ENCODE results near the gene C11orf98.

Gene C11orf98

GRCh38 chr11:62712861-62713260 lies 47.9 kb upstream of the C11orf98 start:
- ATAC-seq = no peak
- TF ChIP-seq ARNTL (CRISPR knock-in tag; IDR thresholded peaks at IDR 0.05; ENCODE audit: borderline replicate concordance, low read depth) (no peak), CSDC2 (CRISPR knock-in tag; IDR thresholded peaks at IDR 0.05) (no peak), ZNF565 (CRISPR knock-in tag; conservative IDR thresholded peaks at IDR 0.05; ENCODE audit: low read depth) (no peak)

- ATAC-seq = no peak
- TF ChIP-seq CSDC2 (CRISPR knock-in tag; IDR thresholded peaks at IDR 0.05) = no peak
- no peak for TF ChIP-seq CREB5 (CRISPR knock-in tag; IDR thresholded peaks at IDR 0.05; ENCODE audit: low read depth)
- TF ChIP-seq POU6F1 (CRISPR knock-in tag; IDR thresholded peaks at IDR 0.05; ENCODE audit: borderline replicate concordance, low read depth) = no peak
- no peak for TF ChIP-seq ZNF565 (CRISPR knock-in tag; conservative IDR thresholded peaks at IDR 0.05; ENCODE audit: low read depth)
Measured at GRCh38 chr11:62712276-62712812, 47.3 kb upstream of the C11orf98 start.

- TF ChIP-seq CREB5 (CRISPR knock-in tag; IDR thresholded peaks at IDR 0.05; ENCODE audit: low read depth) = 0 out of 2 replicates have a peak, but pooled peaks have one; percentile 25
- TF ChIP-seq OSR1 (CRISPR knock-in tag; IDR thresholded peaks at IDR 0.05) = no peak
- no peak for ATAC-seq
Measured at GRCh38 chr11:62710001-62710345, 45.0 kb upstream of the C11orf98 start.

GRCh38 chr11:62709247-62710000 lies 44.4 kb upstream of the C11orf98 start:
- ATAC-seq = peak; percentile 75
- no peak for TF ChIP-seq CREB5 (CRISPR knock-in tag; IDR thresholded peaks at IDR 0.05; ENCODE audit: low read depth)
- no peak for TF ChIP-seq TOX (CRISPR knock-in tag; IDR thresholded peaks at IDR 0.05; ENCODE audit: borderline replicate concordance)
- TF ChIP-seq GLIS3 (CRISPR knock-in tag; IDR thresholded peaks at IDR 0.05) = no peak
- TF ChIP-seq CSRNP3 (CRISPR knock-in tag; IDR thresholded peaks at IDR 0.05) = 0 out of 2 replicates have a peak, but pooled peaks have one; percentile 24
- TF ChIP-seq RARB (CRISPR knock-in tag; IDR thresholded peaks at IDR 0.05) = no peak
- no peak for TF ChIP-seq ESRRG (CRISPR knock-in tag; IDR thresholded peaks at IDR 0.05)
- TF ChIP-seq ZFP3 (CRISPR knock-in tag; IDR thresholded peaks at IDR 0.05) = peak; percentile 55; the same call in 1 of the 2 replicates
- peak; percentile 92; the same call in 1 of the 2 replicates for TF ChIP-seq TSHZ2 (CRISPR knock-in tag; IDR thresholded peaks at IDR 0.05)
- TF ChIP-seq ZNF8 (CRISPR knock-in tag; IDR thresholded peaks at IDR 0.05) = 0 out of 2 replicates have a peak, but pooled peaks have one; percentile 36
- no peak for TF ChIP-seq TCF4 (CRISPR knock-in tag; IDR thresholded peaks at IDR 0.05; ENCODE audit: borderline replicate concordance)
- peak; percentile 48; the same call in 1 of the 2 replicates for TF ChIP-seq SNAI2 (CRISPR knock-in tag; IDR thresholded peaks at IDR 0.05)
- peak; percentile 24; the same call in 1 of the 2 replicates for TF ChIP-seq ZNF70 (CRISPR knock-in tag; IDR thresholded peaks at IDR 0.05)
- TF ChIP-seq CSDC2 (CRISPR knock-in tag; IDR thresholded peaks at IDR 0.05) = peak; percentile 71; the same call in 1 of the 2 replicates
- TF ChIP-seq PATZ1 (CRISPR knock-in tag; IDR thresholded peaks at IDR 0.05; ENCODE audit: borderline replicate concordance) = peak; percentile 54; the same call in 1 of the 2 replicates
- 0 out of 2 replicates have a peak, but pooled peaks have one; percentile 45 for TF ChIP-seq ZC3H10 (CRISPR knock-in tag; IDR thresholded peaks at IDR 0.05)
- TF ChIP-seq ARNTL (CRISPR knock-in tag; IDR thresholded peaks at IDR 0.05; ENCODE audit: borderline replicate concordance, low read depth) = no peak
- TF ChIP-seq PPARA (CRISPR knock-in tag; IDR thresholded peaks at IDR 0.05; ENCODE audit: borderline replicate concordance) = no peak
- peak; percentile 88 for TF ChIP-seq ZNF565 (CRISPR knock-in tag; conservative IDR thresholded peaks at IDR 0.05; ENCODE audit: low read depth)
